ENCODE data around the gene ARRB1.

The ARRB1 gene

GRCh38 chr11:75328426-75329277, 22.8 kb downstream of the ARRB1 start (continued):
- TF ChIP-seq IKZF3 (tag by site-specific recombination; IDR thresholded peaks at IDR 0.05) (peak; percentile 64), ZNF571 (tag by site-specific recombination; IDR thresholded peaks at IDR 0.05) (no peak), ZBTB17 (tag by site-specific recombination; IDR thresholded peaks at IDR 0.05) (peak; percentile 68), ZBTB20 (tag by site-specific recombination; IDR thresholded peaks at IDR 0.05) (peak; percentile 79), ZNF692 (tag by site-specific recombination; IDR thresholded peaks at IDR 0.05) (no peak), ZNF747 (tag by site-specific recombination; IDR thresholded peaks at IDR 0.05) (no peak), ZNF549 (tag by site-specific recombination; IDR thresholded peaks at IDR 0.05) (no peak), ZNF529 (tag by site-specific recombination; IDR thresholded peaks at IDR 0.05; ENCODE audit: insufficient replicate concordance) (no peak), ZNF677 (tag by site-specific recombination; IDR thresholded peaks at IDR 0.05) (no peak), ZNF658 (tag by site-specific recombination; IDR thresholded peaks at IDR 0.05) (no peak), CTCF (tag by site-specific recombination; IDR thresholded peaks at IDR 0.05) (peak; percentile 52; the same call in 1 of the 2 replicates), HOXC10 (CRISPR knock-in tag; IDR thresholded peaks at IDR 0.05) (no peak), ZNF510 (tag by site-specific recombination; IDR thresholded peaks at IDR 0.05; ENCODE audit: insufficient replicate concordance) (no peak), MZF1 (tag by site-specific recombination; IDR thresholded peaks at IDR 0.05; ENCODE audit: borderline replicate concordance) (no peak), ZNF140 (tag by site-specific recombination; IDR thresholded peaks at IDR 0.05) (peak; percentile 64), ZNF843 (tag by site-specific recombination; IDR thresholded peaks at IDR 0.05) (no peak), ZNF488 (tag by site-specific recombination; IDR thresholded peaks at IDR 0.05) (no peak), ELK4 (IDR thresholded peaks at IDR 0.05; ENCODE audit: borderline replicate concordance, low read depth, low read length) (no peak), ZBTB10 (tag by site-specific recombination; IDR thresholded peaks at IDR 0.05) (no peak), ZFP3 (tag by site-specific recombination; IDR thresholded peaks at IDR 0.05; ENCODE audit: low read depth) (no peak), GLIS2 (tag by site-specific recombination; IDR thresholded peaks at IDR 0.05) (peak; percentile 33; the same call in 1 of the 2 replicates), ZNF48 (tag by site-specific recombination; IDR thresholded peaks at IDR 0.05) (no peak), TCF7L2 (IDR thresholded peaks at IDR 0.05; ENCODE audit: borderline replicate concordance, low read depth, low read length) (no peak), BCL6B (tag by site-specific recombination; IDR thresholded peaks at IDR 0.05) (no peak), ZNF416 (tag by site-specific recombination; IDR thresholded peaks at IDR 0.05) (no peak), ZNF513 (tag by site-specific recombination; IDR thresholded peaks at IDR 0.05) (no peak), ZEB2 (tag by site-specific recombination; IDR thresholded peaks at IDR 0.05) (no peak), ZNF701 (tag by site-specific recombination; IDR thresholded peaks at IDR 0.05) (no peak), SCRT2 (tag by site-specific recombination; IDR thresholded peaks at IDR 0.05) (no peak)
